Measurements from ENCODE around the gene BCAS2.

- TF ChIP-seq, protein P1, sequence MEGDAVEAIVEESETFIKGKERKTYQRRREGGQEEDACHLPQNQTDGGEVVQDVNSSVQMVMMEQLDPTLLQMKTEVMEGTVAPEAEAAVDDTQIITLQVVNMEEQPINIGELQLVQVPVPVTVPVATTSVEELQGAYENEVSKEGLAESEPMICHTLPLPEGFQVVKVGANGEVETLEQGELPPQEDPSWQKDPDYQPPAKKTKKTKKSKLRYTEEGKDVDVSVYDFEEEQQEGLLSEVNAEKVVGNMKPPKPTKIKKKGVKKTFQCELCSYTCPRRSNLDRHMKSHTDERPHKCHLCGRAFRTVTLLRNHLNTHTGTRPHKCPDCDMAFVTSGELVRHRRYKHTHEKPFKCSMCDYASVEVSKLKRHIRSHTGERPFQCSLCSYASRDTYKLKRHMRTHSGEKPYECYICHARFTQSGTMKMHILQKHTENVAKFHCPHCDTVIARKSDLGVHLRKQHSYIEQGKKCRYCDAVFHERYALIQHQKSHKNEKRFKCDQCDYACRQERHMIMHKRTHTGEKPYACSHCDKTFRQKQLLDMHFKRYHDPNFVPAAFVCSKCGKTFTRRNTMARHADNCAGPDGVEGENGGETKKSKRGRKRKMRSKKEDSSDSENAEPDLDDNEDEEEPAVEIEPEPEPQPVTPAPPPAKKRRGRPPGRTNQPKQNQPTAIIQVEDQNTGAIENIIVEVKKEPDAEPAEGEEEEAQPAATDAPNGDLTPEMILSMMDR (conservative IDR thresholded peaks at IDR 0.05; ENCODE audit: low read length) = no peak
- no peak for TF ChIP-seq EZH2phosphoT487 (IDR thresholded peaks at IDR 0.05; ENCODE audit: borderline replicate concordance, low read depth, low read length)
Observed at GRCh38 chr1:114552106-114552639, 29.2 kb downstream of the BCAS2 start.

Measured in OCI-LY7 (cell line).